ENCODE data around the gene XYLB. TPM values are rescaled to one million over a fixed set of nuclear protein-coding genes. Genes with fewer than 3 reads are reported as not detected.

XYLB gene
- total RNA-seq, 1 experiment from 2014 or later = 2.2 TPM

- DNase-seq (ENCODE audit: low read depth) = peak; percentile 60
Observed at GRCh38 chr3:38454884-38455638, 108.5 kb downstream of the XYLB start.

- no peak for DNase-seq (ENCODE audit: low read depth)
Observed at GRCh38 chr3:38455639-38456430, 109.2 kb downstream of the XYLB start.

DNA sequence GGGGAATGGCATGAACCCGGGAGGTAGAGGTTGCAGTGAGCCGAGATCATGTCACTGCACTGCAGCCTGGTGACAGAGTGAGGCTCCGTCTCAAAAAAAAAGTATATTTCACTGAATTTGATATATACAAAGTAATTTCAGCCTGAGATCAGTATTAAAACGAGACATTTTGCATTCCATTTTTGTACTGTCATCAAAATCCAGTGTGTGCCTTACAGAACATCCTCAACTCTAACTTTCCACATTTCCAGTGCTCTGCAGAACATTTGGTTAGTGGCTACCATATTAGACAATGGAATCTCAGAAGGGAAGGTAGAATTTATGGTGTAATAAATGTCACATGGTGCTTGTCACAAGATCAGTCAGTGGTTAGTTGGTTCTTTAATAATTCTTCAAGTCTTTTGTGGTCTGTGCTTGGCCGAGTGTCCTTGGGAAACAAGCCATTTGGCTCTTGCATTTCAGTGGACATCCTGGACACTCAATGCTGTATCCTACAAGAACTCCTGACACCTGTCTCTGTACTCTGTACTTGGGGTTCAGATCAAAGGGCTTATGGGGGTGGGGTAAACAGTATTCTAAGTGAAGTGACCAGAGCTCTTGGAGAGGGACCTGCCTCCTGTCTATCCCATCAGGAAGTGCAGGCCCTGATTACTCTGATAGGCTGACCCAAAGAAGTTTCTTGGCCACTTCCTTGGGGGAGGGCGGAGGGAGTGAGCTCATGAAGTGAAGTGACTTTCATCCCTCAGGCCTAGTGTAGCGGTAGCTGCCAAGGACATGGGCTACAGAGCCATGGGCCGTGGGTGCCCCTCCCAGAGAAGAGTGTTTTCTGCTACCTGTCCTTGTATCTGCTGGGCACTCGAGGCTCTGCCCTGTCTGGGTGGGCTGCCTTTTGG, 110.8 kb downstream of the XYLB start:
- DNase-seq (ENCODE audit: low read depth) = peak; percentile 61

- DNase-seq (ENCODE audit: low read depth) = peak; percentile 78
Observed at GRCh38 chr3:38458796-38459498, 112.4 kb downstream of the XYLB start.

DNA sequence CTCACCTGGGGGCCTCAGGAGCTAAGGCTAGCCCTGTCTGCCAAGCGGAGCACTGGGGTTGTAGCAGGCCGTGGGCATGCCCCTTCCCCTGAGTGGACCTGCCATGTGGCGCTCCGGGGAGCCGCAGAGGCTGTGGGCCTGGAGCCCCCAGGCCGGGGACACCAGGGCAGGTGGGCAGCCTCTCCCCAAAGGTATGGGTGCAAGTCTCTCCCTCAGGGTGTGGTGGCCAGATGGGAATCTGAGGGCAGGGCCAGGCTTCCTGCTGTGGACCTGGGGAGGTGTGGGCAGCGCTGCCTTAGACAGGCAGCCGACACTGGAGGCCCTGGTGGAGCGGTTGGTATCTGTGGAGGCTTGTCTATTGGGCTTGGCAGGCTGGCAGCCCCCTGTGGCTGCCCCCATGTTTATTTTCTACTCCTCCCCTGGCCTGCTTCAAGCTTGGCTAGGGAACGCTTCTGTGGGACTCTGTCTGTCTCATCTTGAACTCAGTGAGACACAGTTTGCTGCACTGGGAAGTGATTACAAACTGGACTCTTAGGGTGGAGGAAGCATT, 113.0 kb downstream of the XYLB start:
- no peak for DNase-seq (ENCODE audit: low read depth)

- no peak for DNase-seq (ENCODE audit: low read depth)
Observed at GRCh38 chr3:38460377-38461270, 114.0 kb downstream of the XYLB start.

Other genes starting within 250 kb of the XYLB start
- gene ACAA1, start 209.7 kb upstream of the XYLB start, total RNA-seq (2014; rRNA removed; shearing (Covaris generic)) = 10.0 and 13.2 TPM in 2 replicates
- 12.9 and 14.1 TPM in 2 replicates for gene MYD88, start 208.1 kb upstream of the XYLB start, total RNA-seq (2014; rRNA removed; shearing (Covaris generic))
- 28.2 and 47.4 TPM in 2 replicates for gene OXSR1, start 181.2 kb upstream of the XYLB start, total RNA-seq (2014; rRNA removed; shearing (Covaris generic))
- gene SLC22A13, start 81.0 kb upstream of the XYLB start, total RNA-seq (2014; rRNA removed; shearing (Covaris generic)) = not detected in 2 replicates
- gene SLC22A14, start 64.5 kb upstream of the XYLB start, total RNA-seq (2014; rRNA removed; shearing (Covaris generic)) = not detected in 2 replicates
- gene ACVR2B, start 107.1 kb downstream of the XYLB start, total RNA-seq (2014; rRNA removed; shearing (Covaris generic)) = 0.74 and 0.81 TPM in 2 replicates
- 6.5 and 6.8 TPM in 2 replicates for gene EXOG, start 149.6 kb downstream of the XYLB start, total RNA-seq (2014; rRNA removed; shearing (Covaris generic))